ENCODE data around the gene TRAPPC12. TPM values are rescaled to one million over a fixed set of nuclear protein-coding genes. Genes with fewer than 3 reads are reported as not detected.

The TRAPPC12 gene
- total RNA-seq, 1 experiment from 2014 or later: 85.0 TPM

- Mint-ChIP-seq H3K27ac (ENCODE audit: unreplicated experiment) (no peak overlapping the region), H3K4me1 (ENCODE audit: low read depth, unreplicated experiment) (no peaks in the 10 kb centered on the region), H3K9me3 (ENCODE audit: unreplicated experiment) (no peaks in the 10 kb centered on the region), H3K4me3 (ENCODE audit: unreplicated experiment) (no peak overlapping the region), H3K36me3 (ENCODE audit: insufficient read depth, unreplicated experiment) (peaks cover 5% of the 10 kb centered on the region), H3K27me3 (ENCODE audit: insufficient read depth, unreplicated experiment) (no peaks in the 10 kb centered on the region)
- DNase-seq: no peak
- H3K4me3 ChIP-seq (ENCODE audit: low read depth, low read length): no peak overlapping the region
- no peaks in the 10 kb centered on the region for H3K27me3 ChIP-seq (replicated peaks; ENCODE audit: control insufficient read depth, insufficient read depth, low read length)
- TF ChIP-seq, protein P1, sequence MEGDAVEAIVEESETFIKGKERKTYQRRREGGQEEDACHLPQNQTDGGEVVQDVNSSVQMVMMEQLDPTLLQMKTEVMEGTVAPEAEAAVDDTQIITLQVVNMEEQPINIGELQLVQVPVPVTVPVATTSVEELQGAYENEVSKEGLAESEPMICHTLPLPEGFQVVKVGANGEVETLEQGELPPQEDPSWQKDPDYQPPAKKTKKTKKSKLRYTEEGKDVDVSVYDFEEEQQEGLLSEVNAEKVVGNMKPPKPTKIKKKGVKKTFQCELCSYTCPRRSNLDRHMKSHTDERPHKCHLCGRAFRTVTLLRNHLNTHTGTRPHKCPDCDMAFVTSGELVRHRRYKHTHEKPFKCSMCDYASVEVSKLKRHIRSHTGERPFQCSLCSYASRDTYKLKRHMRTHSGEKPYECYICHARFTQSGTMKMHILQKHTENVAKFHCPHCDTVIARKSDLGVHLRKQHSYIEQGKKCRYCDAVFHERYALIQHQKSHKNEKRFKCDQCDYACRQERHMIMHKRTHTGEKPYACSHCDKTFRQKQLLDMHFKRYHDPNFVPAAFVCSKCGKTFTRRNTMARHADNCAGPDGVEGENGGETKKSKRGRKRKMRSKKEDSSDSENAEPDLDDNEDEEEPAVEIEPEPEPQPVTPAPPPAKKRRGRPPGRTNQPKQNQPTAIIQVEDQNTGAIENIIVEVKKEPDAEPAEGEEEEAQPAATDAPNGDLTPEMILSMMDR (IDR thresholded peaks at IDR 0.05; ENCODE audit: insufficient read depth in 1 of 2, low read depth in 1 of 2, low read length in 1 of 2, severe bottlenecking in 1 of 2, unreplicated experiment in 1 of 2): no peak
- no peaks in the 10 kb centered on the region for H3K36me3 ChIP-seq (ENCODE audit: control insufficient read depth, insufficient read depth, low read length)
- ChIA-PET CTCF (no interaction called here), POLR2A (no interaction called here)
- no TSS peak for BruUV-seq (replicated peaks)
- peaks cover under 1% of the 10 kb centered on the region; the same call in 1 of the 2 replicates for H3K4me1 ChIP-seq
- intact Hi-C loops (cut with micrococcal nuclease; ENCODE audit: unreplicated experiment): no loop called here
- H3K9me3 ChIP-seq: no peaks in the 10 kb centered on the region
Observed at GRCh38 chr2:3488855-3489763, 109.6 kb downstream of the TRAPPC12 start.

DNA sequence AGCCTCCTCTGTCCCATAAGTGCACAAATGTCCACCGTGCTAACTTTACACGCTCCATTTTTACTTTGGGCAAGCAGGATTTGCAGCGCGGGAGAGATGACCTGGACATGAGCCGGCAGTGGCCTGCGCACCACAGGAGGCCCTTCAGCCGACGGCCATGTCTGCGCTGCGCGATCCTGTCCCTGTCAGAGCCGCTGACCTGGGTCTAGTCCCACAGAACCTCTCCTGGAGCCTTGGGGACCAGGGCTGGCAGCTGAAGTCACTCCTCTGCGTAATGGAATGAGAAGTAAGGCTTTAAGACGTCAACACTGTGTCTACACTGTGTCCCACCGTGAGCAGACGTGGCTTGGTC lies 110.2 kb downstream of the TRAPPC12 start:
- H3K4me3 ChIP-seq (ENCODE audit: low read depth, low read length): no peak overlapping the region
- Mint-ChIP-seq H3K9me3 (ENCODE audit: unreplicated experiment) (no peaks in the 10 kb centered on the region), H3K27me3 (ENCODE audit: insufficient read depth, unreplicated experiment) (no peaks in the 10 kb centered on the region), H3K36me3 (ENCODE audit: insufficient read depth, unreplicated experiment) (peaks cover 5% of the 10 kb centered on the region), H3K27ac (ENCODE audit: unreplicated experiment) (no peak overlapping the region), H3K4me3 (ENCODE audit: unreplicated experiment) (no peak overlapping the region), H3K4me1 (ENCODE audit: low read depth, unreplicated experiment) (no peaks in the 10 kb centered on the region)
- H3K9me3 ChIP-seq: no peaks in the 10 kb centered on the region
- no peak for DNase-seq
- TF ChIP-seq, protein P1 (IDR thresholded peaks at IDR 0.05; ENCODE audit: insufficient read depth in 1 of 2, low read depth in 1 of 2, low read length in 1 of 2, severe bottlenecking in 1 of 2, unreplicated experiment in 1 of 2): no peak
- no peaks in the 10 kb centered on the region for H3K27me3 ChIP-seq (replicated peaks; ENCODE audit: control insufficient read depth, insufficient read depth, low read length)
- ChIA-PET POLR2A (no interaction called here), CTCF (no interaction called here)
- BruUV-seq (replicated peaks): no TSS peak
- H3K36me3 ChIP-seq (ENCODE audit: control insufficient read depth, insufficient read depth, low read length): no peaks in the 10 kb centered on the region
- intact Hi-C loops (cut with micrococcal nuclease; ENCODE audit: unreplicated experiment): no loop called here
- H3K4me1 ChIP-seq: no peaks in the 10 kb centered on the region

- Histone ChIP-seq H3K27me3 (replicated peaks; ENCODE audit: control insufficient read depth, insufficient read depth, low read length) (no peaks in the 10 kb centered on the region), H3K4me1 (no peaks in the 10 kb centered on the region), H3K4me3 (ENCODE audit: low read depth, low read length) (no peak overlapping the region), H3K9me3 (no peaks in the 10 kb centered on the region), H3K36me3 (ENCODE audit: control insufficient read depth, insufficient read depth, low read length) (no peaks in the 10 kb centered on the region; the same call in 1 of the 2 replicates)
- Mint-ChIP-seq H3K36me3 (ENCODE audit: insufficient read depth, unreplicated experiment) (peaks cover 5% of the 10 kb centered on the region), H3K27ac (ENCODE audit: unreplicated experiment) (no peak overlapping the region), H3K4me1 (ENCODE audit: low read depth, unreplicated experiment) (no peaks in the 10 kb centered on the region), H3K27me3 (ENCODE audit: insufficient read depth, unreplicated experiment) (no peaks in the 10 kb centered on the region), H3K4me3 (ENCODE audit: unreplicated experiment) (no peak overlapping the region), H3K9me3 (ENCODE audit: unreplicated experiment) (no peaks in the 10 kb centered on the region)
- ChIA-PET CTCF (no interaction called here), POLR2A (no interaction called here)
- no peak for DNase-seq
- intact Hi-C loops (cut with micrococcal nuclease; ENCODE audit: unreplicated experiment): no loop called here
- TF ChIP-seq, protein P1 (IDR thresholded peaks at IDR 0.05; ENCODE audit: insufficient read depth in 1 of 2, low read depth in 1 of 2, low read length in 1 of 2, severe bottlenecking in 1 of 2, unreplicated experiment in 1 of 2): no peak
- BruUV-seq (replicated peaks): no TSS peak
Observed at GRCh38 chr2:3490191-3491170, 111.0 kb downstream of the TRAPPC12 start.

Measured in Caco-2 (cell line).